HG02678 (cell line): ENCODE results near the gene ATMIN.

Experiments used
- ATAC-seq: cut with Tn5 transposase; IDR thresholded peaks from one replicate; pipeline ENCODE4 v1.9.1; 2021; ENCODE audit warnings: mild to moderate bottlenecking, moderate library complexity; ENCODE audit not compliant: unreplicated experiment

ATMIN gene

GRCh38 chr16:81069063-81069462, 33.4 kb downstream of the ATMIN start:
- no peak for ATAC-seq

GRCh38 chr16:81070979-81071378, 35.3 kb downstream of the ATMIN start:
- no peak for ATAC-seq

GRCh38 chr16:81071805-81072204, 36.2 kb downstream of the ATMIN start:
- ATAC-seq: no peak

- ATAC-seq: no peak
Observed at GRCh38 chr16:81073560-81074330, 38.1 kb downstream of the ATMIN start.

- peak; percentile 80 for ATAC-seq
Observed at GRCh38 chr16:81076566-81077075, 41.0 kb downstream of the ATMIN start.

GRCh38 chr16:81077076-81077940, 41.7 kb downstream of the ATMIN start, which contains the start of gene C16orf46:
Gene C16orf46, minus strand, starts transcription at chr16:81077238. Its CDS starts 13,283 bp downstream, at chr16:81063955.
- ATAC-seq: peak; percentile 94

GRCh38 chr16:81080233-81080632, 44.6 kb downstream of the ATMIN start:
- no peak for ATAC-seq

GRCh38 chr16:81081014-81081413, 45.4 kb downstream of the ATMIN start:
- ATAC-seq: no peak

GRCh38 chr16:81088836-81089235, 53.2 kb downstream of the ATMIN start:
- no peak for ATAC-seq

- ATAC-seq: no peak
Observed at GRCh38 chr16:81094771-81095251, 59.2 kb downstream of the ATMIN start.

GRCh38 chr16:81095653-81095952, 60.0 kb downstream of the ATMIN start:
- peak; percentile 11 for ATAC-seq

- peak; percentile 98 for ATAC-seq
Observed at GRCh38 chr16:81095953-81096714, 60.5 kb downstream of the ATMIN start, which contains the start of gene GCSH. Gene GCSH, minus strand, starts transcription at chr16:81096395. Its CDS starts 117 bp downstream, at chr16:81096278.

GRCh38 chr16:81096715-81097208, 61.1 kb downstream of the ATMIN start:
- no peak for ATAC-seq
